Activated T-helper 2 cell treated with anti-CD3 and anti-CD28 coated beads, Interferon-gamma antibody, Interleukin-2, Interleukin-4, amounts not matched to agents 10 μg/mL and 5 μg/mL and 100 μg/mL, durations not matched to agents 14 hours and 24 hours and 36 hours (primary cell): ENCODE measurements around the gene IL17D. TPM values are rescaled to one million over a fixed set of nuclear protein-coding genes. Genes with fewer than 3 reads are reported as not detected.
A peak's percentile ranks its signal among the peaks of the same experiment; 100 is the strongest.

ENCODE experiments used
- DNase-seq: peaks from one replicate; pipeline ENCODE4 v3.0.0; 2021; ENCODE audit warnings: low spot score
- H3K27ac Mint-ChIP-seq: one replicate; pipeline ENCODE4 v1.8.0; 2021; ENCODE audit warnings: mixed read lengths
- H3K27me3 Mint-ChIP-seq: one replicate; pipeline ENCODE4 v1.8.0; 2021; ENCODE audit warnings: low read depth, mixed read lengths
- H3K36me3 Mint-ChIP-seq: one replicate; pipeline ENCODE4 v1.8.0; 2021; ENCODE audit warnings: low read depth, mixed read lengths
- H3K4me1 Mint-ChIP-seq: one replicate; pipeline ENCODE4 v1.8.0; 2021; ENCODE audit warnings: low read depth, mixed read lengths
- H3K4me3 Mint-ChIP-seq: one replicate; pipeline ENCODE4 v1.8.0; 2021; ENCODE audit warnings: low read depth, mild to moderate bottlenecking, moderate library complexity, mixed read lengths
- H3K9me3 Mint-ChIP-seq: one replicate; pipeline ENCODE4 v1.8.0; 2021; ENCODE audit warnings: mixed read lengths
- intact Hi-C: fragments of 100-400 bp; cut with micrococcal nuclease; formaldehyde crosslinking; loops from one replicate; pipeline ENCODE4 v1.15.1; 2023
- total RNA-seq: library from RNA; stranded (reverse); gene quantifications from 2 replicates; pipeline ENCODE4 v1.2.3, GENCODE V29; 2022

The IL17D gene
- total RNA-seq, 1 donor from 2014 or later: 0.25 TPM

DNA sequence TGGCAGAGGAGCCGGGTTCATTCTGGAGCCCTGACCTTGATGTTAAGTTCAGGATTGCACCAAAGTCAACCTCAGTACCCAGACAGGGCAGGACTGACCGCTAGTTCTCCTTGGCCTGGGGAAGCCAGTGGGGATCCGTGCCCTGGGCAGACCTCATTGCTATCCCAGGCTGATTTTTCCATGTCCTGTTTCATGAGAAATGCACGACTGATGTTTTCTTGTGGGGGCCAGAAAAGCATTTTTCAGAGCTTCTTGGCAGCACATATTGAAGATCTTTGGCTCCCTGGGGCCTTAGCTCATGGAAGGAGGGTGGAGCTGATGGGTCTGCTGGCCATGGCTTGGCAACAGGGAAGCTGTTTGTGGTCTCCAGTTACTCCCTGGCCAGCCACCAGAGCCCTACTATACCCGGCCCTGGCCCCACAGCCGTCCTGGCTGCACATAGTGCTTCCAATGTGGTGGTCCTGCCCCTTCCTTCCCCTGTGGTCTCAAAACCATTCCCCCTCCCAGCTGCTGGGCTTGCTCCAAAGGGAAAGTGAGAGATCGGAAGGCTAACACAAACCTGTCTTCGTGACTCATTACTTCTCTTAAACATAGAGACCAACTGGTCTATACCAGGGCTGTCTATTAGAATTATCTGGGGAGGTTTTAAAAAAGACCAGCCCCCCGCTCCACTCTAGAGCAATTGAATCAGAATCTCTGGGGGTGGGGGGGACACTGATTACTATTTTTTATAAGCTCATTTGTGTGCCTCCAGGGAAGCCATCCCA, 11.2 kb downstream of the IL17D start:
- no peaks in the 10 kb centered on the region for H3K36me3 Mint-ChIP-seq
- no peak overlapping the region for H3K4me3 Mint-ChIP-seq
- peaks cover 2% of the 10 kb centered on the region for H3K4me1 Mint-ChIP-seq
- H3K27ac Mint-ChIP-seq: no peak overlapping the region
- DNase-seq: no peak
- no peaks in the 10 kb centered on the region for H3K9me3 Mint-ChIP-seq
- intact Hi-C loops: loop anchor here (5.0 kb wide), 2 partner anchors 113 to 217 kb away; no protein-coding TSS in a partner anchor
- peaks cover 9% of the 10 kb centered on the region for H3K27me3 Mint-ChIP-seq

DNA sequence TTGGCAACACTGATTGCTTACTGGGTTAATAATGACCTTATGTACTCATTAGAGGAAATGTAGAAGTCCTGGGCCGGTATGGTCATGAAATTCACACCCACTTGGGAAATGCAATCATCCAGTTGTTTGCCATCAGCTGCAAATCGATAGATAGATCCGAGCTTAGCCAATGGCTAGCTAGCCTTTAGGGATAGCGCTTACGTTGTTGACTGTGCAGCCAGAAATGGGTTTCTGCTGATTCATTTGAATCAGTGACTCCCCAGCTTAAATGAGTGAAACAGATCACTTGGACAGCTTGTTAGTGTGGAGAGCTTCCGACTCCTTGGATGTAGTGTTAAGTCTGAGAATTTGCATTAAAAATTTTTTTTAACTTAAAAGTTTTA, 11.8 kb downstream of the IL17D start:
- no peak for DNase-seq
- Mint-ChIP-seq H3K9me3 (no peaks in the 10 kb centered on the region), H3K36me3 (no peaks in the 10 kb centered on the region), H3K4me3 (no peak overlapping the region), H3K27me3 (peaks cover 9% of the 10 kb centered on the region), H3K27ac (no peak overlapping the region), H3K4me1 (peaks cover 2% of the 10 kb centered on the region)
- intact Hi-C loops: no loop called here

DNA sequence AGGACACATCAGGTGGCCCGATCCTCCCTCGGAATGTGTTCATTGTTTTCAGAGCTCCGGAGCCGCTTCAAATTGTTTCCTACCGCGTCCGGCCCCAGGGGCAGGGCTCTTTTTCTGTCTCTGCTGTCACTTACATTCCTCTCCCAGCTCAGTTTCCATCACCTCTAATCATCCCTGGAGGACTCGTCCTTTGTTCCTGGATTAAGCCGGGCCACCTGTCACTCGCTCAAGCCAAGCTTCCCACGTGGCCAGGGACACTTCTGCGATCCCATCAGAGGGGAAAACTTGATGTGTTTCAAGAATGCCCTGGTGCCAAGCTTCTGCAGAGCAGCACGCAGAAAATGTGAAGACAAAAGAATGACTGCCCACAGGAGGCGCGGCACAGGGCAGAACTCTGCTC, 13.5 kb downstream of the IL17D start:
- Mint-ChIP-seq H3K36me3 (no peaks in the 10 kb centered on the region), H3K27me3 (peaks cover 9% of the 10 kb centered on the region)
- intact Hi-C loops: no loop called here

DNA sequence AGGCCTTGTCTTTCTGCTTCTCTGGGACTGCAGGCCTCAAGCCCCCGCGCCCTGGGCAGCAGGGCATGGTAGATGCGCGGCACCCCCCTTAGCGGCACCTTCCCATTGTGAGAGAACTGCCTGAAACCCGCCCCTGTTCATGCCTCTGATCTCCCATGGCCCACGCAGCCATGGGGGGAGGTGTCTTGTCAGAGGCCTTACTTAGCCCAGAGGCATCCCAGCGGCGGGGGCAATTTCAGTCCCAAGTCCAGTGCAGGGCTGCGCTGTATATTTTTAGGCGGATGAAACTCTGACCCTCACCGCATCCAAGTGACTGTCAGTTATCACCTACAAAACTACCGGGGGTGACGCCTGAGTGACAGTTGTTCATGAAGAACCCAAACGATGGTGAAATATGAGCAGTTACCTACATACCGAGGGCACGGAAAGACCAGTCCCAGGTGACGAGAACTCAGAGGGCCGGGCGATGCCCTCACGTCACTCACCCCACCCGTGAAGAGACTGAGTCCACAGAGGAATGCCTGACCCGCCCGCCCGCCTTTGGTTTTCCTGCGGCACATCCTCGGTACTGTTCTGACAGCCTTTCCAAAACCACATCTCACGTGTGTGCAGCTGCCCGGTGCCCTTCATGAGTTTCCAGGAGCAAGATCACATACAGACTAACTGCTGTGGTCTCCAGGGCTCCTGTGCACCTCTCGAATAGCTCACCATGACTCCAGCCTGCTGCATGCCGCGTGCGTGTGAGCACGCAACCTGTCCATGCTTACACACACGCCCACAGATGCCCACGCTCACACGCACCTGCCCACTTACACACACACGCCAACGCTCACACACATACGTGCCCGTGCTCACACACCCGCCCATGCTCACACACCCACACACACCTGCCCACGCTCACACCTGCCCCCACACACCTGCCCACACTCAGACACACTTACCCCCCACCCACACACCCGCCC, 14.4 kb downstream of the IL17D start:
- intact Hi-C loops: no loop called here
- no peaks in the 10 kb centered on the region for H3K36me3 Mint-ChIP-seq
- no peaks in the 10 kb centered on the region for H3K9me3 Mint-ChIP-seq
- peaks cover 3% of the 10 kb centered on the region for H3K4me1 Mint-ChIP-seq
- DNase-seq: no peak
- no peak overlapping the region for H3K4me3 Mint-ChIP-seq
- no peak overlapping the region for H3K27ac Mint-ChIP-seq
- H3K27me3 Mint-ChIP-seq: peaks cover 16% of the 10 kb centered on the region

More for the DNA sequence above, 13.5 kb downstream of the IL17D start:
- Mint-ChIP-seq H3K4me3 (no peak overlapping the region), H3K27ac (no peak overlapping the region), H3K9me3 (no peaks in the 10 kb centered on the region), H3K4me1 (peaks cover 2% of the 10 kb centered on the region)
- DNase-seq: no peak

DNA sequence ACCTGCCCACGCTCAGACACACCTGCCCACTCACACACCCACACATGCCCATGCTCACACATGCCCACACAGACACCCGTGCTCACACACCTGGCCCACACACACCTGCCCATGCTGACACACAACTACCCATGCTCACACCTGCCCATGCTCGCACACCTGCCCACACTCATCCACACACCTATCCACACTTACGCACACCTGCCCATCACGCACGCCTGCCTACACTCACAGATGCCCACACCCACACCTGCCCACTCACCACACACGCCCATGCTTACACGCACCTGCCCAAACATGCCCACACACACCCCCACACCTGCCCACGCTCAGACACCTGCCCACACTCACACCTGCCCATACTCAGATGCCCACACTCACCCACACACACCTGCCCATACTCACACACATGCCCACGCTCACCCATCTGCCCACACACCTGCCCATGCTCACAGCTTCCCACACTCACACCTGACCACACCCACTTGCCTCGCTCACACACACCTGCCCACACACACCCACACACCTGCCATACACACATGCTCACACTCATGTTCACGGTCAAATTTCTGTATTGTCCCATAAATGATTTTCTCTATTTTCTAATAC, 15.6 kb downstream of the IL17D start:
- H3K27ac Mint-ChIP-seq: no peak overlapping the region
- DNase-seq: no peak
- intact Hi-C loops: no loop called here
- no peak overlapping the region for H3K4me3 Mint-ChIP-seq
- no peaks in the 10 kb centered on the region for H3K36me3 Mint-ChIP-seq
- H3K9me3 Mint-ChIP-seq: no peaks in the 10 kb centered on the region
- H3K27me3 Mint-ChIP-seq: peaks cover 11% of the 10 kb centered on the region
- peaks cover 5% of the 10 kb centered on the region for H3K4me1 Mint-ChIP-seq

DNA sequence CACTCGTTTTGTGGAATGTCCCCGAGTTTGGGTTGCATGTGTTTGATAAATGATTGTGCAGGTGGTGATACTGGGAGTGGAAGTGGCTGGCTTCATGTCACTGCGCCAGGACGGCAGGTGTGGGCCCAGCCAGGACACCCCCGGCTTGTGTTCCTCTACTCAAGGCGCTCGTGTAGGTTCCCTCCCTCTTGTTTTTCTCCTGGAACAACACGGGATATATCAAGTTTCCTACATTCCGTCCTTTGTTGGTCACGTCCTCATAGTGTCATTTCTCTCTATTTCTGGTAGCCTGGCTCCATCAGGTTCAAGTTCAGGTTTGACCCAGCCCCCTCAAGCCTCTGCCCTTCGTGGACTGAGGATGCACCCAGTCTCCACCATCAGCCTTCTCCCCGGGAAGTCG, 16.3 kb downstream of the IL17D start:
- Mint-ChIP-seq H3K36me3 (no peaks in the 10 kb centered on the region), H3K9me3 (no peaks in the 10 kb centered on the region), H3K4me3 (no peak overlapping the region), H3K27me3 (peaks cover 10% of the 10 kb centered on the region), H3K27ac (no peak overlapping the region), H3K4me1 (peaks cover 5% of the 10 kb centered on the region)
- intact Hi-C loops: no loop called here
- no peak for DNase-seq

DNA sequence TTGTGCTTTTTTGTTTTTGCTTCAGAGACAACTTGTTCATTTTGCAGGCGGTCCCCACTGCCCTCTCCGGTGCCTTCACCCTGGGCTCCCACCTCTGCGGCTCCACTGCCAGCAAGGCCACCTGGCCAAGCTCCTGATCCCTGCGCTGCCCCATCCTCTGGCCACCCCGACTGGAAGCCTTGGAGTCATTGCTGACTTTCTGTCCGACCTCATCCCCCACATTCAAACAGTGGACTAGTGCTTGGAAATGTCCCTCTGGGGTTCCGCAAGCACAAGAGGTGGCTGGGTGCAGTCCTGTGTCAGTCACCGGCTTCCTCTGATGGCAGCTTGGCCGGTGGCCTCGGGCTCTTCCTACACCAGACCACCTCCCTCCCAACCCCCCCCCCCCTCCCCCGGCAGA, 17.0 kb downstream of the IL17D start:
- DNase-seq: no peak
- intact Hi-C loops: no loop called here
- Mint-ChIP-seq H3K9me3 (no peaks in the 10 kb centered on the region), H3K27ac (no peak overlapping the region), H3K36me3 (no peaks in the 10 kb centered on the region), H3K4me1 (peaks cover 5% of the 10 kb centered on the region), H3K27me3 (peaks cover 10% of the 10 kb centered on the region), H3K4me3 (no peak overlapping the region)

DNA sequence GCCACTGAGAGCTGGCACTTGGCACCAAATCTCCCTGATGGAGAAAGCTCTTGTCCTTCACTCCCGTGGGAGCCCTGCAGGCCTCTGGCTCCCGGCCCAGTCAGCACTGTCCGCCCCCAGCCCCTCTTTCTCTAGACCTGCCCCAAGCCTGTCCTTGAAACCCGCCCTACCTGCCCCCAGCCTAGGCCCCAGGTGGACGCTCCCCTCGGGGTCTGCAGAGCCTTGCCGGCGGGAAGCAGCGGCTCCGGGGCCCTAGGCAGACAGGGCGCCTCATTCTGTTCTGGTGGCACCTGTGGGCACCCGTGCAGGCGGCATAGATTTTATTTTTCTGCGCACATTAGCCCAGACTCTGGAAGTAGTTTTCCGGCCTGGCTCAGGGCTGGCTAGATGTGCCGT, 17.6 kb downstream of the IL17D start:
- Mint-ChIP-seq H3K4me1 (peaks cover 5% of the 10 kb centered on the region), H3K36me3 (no peaks in the 10 kb centered on the region), H3K27me3 (peaks cover 10% of the 10 kb centered on the region), H3K27ac (no peak overlapping the region), H3K9me3 (no peaks in the 10 kb centered on the region), H3K4me3 (no peak overlapping the region)
- intact Hi-C loops: no loop called here
- DNase-seq: no peak

DNA sequence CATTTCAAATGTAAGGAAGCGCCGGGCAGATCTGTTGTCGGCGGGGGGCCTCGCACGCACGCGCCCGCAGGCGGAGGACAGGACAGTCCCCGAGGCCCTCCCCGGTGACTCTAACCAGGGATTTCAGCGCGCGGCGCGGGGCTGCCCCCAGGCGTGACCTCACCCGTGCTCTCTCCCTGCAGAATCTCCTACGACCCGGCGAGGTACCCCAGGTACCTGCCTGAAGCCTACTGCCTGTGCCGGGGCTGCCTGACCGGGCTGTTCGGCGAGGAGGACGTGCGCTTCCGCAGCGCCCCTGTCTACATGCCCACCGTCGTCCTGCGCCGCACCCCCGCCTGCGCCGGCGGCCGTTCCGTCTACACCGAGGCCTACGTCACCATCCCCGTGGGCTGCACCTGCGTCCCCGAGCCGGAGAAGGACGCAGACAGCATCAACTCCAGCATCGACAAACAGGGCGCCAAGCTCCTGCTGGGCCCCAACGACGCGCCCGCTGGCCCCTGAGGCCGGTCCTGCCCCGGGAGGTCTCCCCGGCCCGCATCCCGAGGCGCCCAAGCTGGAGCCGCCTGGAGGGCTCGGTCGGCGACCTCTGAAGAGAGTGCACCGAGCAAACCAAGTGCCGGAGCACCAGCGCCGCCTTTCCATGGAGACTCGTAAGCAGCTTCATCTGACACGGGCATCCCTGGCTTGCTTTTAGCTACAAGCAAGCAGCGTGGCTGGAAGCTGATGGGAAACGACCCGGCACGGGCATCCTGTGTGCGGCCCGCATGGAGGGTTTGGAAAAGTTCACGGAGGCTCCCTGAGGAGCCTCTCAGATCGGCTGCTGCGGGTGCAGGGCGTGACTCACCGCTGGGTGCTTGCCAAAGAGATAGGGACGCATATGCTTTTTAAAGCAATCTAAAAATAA, 18.2 kb downstream of the IL17D start:
- Mint-ChIP-seq H3K27ac (no peak overlapping the region), H3K4me1 (peaks cover 5% of the 10 kb centered on the region), H3K36me3 (no peaks in the 10 kb centered on the region), H3K27me3 (peaks cover 10% of the 10 kb centered on the region), H3K4me3 (peak overlapping the region; percentile 39), H3K9me3 (no peaks in the 10 kb centered on the region)
- intact Hi-C loops: no loop called here
- DNase-seq: no peak

DNA sequence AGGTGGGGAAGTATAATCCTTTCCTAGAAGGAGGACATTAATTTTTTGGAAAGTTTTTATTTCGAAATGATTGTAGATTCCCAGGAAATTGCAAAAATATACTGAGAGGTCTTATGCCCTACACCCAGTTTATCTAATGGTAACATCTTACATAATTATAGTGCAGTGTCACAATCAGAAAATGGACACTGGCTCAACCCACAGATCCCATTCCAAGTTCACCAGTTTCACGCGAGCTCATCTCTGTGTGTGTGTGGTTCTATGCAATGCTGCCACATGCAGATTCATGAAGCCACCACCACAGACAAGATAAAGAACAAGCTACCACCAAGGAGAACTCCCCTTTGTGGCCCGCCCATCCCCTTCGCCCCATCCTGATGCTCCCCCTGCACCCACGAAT, 24.4 kb downstream of the IL17D start:
- intact Hi-C loops: no loop called here
- peaks cover 2% of the 10 kb centered on the region for H3K27me3 Mint-ChIP-seq
- peaks cover 2% of the 10 kb centered on the region for H3K4me1 Mint-ChIP-seq
- no peak overlapping the region for H3K4me3 Mint-ChIP-seq
- no peaks in the 10 kb centered on the region for H3K9me3 Mint-ChIP-seq
- no peak overlapping the region for H3K27ac Mint-ChIP-seq
- no peak for DNase-seq
- H3K36me3 Mint-ChIP-seq: no peaks in the 10 kb centered on the region

DNA sequence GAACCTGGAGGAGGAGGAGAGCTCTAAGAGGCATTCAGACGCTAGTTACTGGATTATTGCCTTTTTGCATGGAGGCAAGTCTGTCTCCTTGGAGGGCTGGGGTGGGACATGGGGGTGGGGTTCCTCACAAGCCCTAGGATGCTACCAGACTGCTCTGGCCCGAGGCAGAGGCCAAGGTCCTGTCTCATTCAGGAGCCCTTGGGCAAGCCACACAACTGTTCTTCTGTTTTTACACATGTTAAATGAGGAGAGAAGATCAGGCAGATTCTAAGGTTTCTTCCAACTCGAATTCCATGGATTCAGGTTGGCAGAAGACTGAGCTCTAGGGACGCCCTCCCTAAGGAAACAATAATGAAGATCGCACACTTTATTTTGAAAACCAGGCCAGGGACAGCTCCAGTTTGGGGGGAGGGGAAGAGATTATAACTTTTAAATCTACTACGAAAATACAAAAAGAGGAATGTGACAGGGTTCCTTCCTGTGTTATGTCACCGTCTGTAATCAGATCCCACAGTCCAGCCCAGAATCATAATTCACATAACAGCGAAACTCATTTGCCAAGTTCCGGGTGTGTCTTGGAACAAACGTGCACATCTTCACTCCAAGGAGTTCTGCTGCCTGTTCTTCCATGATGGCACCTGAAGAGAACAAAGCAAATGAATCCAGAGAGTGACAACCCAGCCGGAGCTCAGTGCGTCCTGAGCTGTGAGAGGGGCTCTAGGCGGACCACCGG, 25.2 kb downstream of the IL17D start:
- Mint-ChIP-seq H3K9me3 (no peaks in the 10 kb centered on the region), H3K36me3 (no peaks in the 10 kb centered on the region), H3K4me3 (no peak overlapping the region), H3K4me1 (no peaks in the 10 kb centered on the region), H3K27ac (no peak overlapping the region), H3K27me3 (no peaks in the 10 kb centered on the region)
- intact Hi-C loops: no loop called here
- no peak for DNase-seq
